Activated CD4-positive, alpha-beta T cell treated with anti-CD3 and anti-CD28 coated beads, Interleukin-2, Interleukin-6, amounts not matched to agents 100 ng/mL and 50 ng/mL, durations not matched to agents 16 hours and 8 hours (primary cell): ENCODE measurements around the gene PGF.

ENCODE experiments used
- DNase-seq: peaks from one replicate; pipeline ENCODE4 v3.0.0-alpha.2; 2020

The PGF gene

DNA sequence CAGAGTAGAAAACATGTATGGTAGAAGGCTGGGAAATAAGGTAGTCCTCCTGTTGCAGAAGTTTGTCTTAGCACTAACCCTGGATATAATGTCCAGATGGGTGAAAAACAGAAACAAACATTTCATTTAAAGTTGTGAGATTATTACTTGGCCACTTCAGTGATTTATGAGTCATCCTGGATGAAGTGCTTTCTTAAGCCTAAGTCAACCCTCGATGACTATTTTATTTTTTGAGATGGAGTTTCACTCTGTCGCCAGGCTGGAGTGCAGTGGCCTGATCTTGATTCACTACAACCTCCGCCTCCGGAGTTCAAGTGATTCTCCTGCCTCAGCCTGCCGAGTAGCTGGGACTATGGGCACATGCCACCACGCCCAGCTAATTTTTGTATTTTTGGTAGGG, 63.5 kb downstream of the PGF start:
- no peak for DNase-seq
